Lung microvascular endothelial cell (primary cell): ENCODE results near the gene JAM2. TPM values are rescaled to one million over a fixed set of nuclear protein-coding genes. Genes with fewer than 3 reads are reported as not detected.

Experiments
- total RNA-seq: library from RNA; depleted of rRNA; stranded (reverse); fragments of >200 nt; gene quantifications from 2 replicates; pipeline ENCODE4 v1.2.1, GENCODE V29; 2014

The JAM2 gene
- total RNA-seq, 1 donor from 2014 or later = 0.20 TPM

Other genes with a start within 250 kb of the JAM2 start
- gene MRPL39, start 31.8 kb upstream of the JAM2 start, total RNA-seq = 23.4 and 29.6 TPM in 2 replicates
- gene ATP5PF, start 95.6 kb downstream of the JAM2 start, total RNA-seq = 39.4 and 40.3 TPM in 2 replicates
- gene GABPA, start 95.7 kb downstream of the JAM2 start, total RNA-seq = 21.8 and 25.8 TPM in 2 replicates